ENCODE measurements around the gene C6orf118.

The C6orf118 gene

DNA sequence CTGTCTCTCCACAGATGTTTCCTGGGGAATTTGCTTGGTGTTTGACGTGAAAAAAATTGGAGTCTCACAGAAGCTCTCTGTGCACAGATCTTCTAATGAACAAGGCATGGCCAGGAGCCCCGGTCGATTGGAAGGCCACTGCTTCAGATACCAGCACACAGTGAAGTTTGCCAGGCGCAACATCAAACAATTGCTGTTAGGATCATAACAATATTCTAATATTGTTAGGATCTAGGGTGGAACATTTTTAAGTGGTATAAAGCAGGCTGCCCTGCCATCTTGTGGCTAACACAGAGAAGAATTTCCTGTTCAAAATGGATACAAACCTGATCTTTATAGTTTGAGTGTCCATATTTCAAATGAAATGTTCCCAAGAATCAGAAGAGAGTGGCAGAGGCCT lies 64.1 kb downstream of the C6orf118 start:
- no peak for DNase-seq (ENCODE audit: extremely low read depth in 1 of 2, low read depth in 1 of 2)

DNA sequence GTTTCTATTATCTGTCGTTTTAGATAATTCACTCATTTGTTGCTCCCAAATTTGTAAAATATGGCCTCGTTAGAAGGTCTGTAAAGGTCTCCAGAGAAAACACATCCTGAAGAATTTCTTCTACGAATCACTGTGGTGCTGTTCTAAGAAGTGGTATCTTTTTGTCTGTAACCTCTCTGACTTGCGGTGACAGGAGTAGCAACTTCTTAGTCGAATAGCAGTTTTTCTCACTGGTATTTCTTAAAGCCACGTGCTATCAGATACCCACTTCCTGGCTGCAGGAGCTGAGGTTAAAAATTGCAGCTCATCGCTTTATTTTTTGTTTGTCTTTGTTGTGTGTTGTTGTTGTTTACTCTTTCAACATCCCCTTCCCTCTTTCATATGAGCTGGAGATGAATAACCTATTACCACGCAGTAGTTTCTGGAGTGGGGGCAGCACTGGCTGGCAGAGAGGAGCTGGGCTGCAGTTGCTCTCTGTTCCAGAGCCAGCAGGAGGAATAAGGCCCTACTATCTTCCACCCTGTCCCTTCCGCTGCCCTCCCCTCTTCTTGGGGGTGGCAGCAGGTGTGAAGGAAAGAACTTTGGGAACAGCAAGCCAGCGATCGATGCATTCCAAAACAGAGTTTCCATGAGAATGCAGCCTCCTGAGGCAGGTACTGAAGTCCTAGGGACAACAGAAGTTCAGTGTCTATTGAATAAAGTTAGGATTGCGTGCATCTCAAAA lies 64.7 kb downstream of the C6orf118 start:
- DNase-seq (ENCODE audit: extremely low read depth in 1 of 2, low read depth in 1 of 2), result no peak

DNA sequence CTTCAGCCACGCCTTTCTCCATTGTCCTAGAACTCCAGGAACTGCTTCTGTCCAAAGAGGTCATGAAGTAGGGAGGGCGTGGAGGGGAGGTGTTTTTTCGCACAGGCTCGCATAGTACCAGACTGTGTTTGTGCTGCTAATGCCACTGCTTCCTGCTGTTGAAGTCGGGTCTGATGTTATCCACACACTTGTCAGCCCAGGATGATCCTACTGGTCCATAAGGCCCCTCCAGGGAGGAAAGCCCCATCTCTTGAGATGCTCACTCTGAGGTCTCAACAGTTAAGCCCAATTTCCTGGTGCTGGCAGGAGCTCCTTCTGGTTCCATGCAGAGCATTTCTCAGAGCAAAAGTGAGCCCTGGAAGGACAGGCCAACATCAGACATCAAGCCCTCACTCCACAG lies 65.6 kb downstream of the C6orf118 start:
- DNase-seq (ENCODE audit: extremely low read depth in 1 of 2, low read depth in 1 of 2), result no peak

DNA sequence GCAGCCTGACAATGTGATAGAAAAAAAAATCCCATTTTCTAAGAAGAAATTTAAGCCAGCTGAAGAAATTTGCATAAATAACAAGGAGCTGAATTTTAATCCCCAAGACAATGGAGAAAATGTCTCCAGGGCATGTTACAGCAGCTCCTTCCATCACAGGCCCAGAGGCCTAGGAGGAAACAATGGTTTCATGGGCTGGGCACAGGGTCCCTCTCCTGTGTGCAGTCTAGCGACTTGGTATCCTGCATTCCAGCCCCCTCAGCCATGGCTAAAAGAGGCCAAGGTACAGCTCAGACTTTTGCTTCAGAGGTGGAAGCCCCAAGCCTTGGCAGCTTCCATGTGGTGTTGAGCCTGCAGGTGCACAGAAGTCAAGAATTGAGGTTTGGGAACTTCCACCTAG lies 73.1 kb downstream of the C6orf118 start:
- DNase-seq (ENCODE audit: extremely low read depth in 1 of 2, low read depth in 1 of 2), result no peak

DNA sequence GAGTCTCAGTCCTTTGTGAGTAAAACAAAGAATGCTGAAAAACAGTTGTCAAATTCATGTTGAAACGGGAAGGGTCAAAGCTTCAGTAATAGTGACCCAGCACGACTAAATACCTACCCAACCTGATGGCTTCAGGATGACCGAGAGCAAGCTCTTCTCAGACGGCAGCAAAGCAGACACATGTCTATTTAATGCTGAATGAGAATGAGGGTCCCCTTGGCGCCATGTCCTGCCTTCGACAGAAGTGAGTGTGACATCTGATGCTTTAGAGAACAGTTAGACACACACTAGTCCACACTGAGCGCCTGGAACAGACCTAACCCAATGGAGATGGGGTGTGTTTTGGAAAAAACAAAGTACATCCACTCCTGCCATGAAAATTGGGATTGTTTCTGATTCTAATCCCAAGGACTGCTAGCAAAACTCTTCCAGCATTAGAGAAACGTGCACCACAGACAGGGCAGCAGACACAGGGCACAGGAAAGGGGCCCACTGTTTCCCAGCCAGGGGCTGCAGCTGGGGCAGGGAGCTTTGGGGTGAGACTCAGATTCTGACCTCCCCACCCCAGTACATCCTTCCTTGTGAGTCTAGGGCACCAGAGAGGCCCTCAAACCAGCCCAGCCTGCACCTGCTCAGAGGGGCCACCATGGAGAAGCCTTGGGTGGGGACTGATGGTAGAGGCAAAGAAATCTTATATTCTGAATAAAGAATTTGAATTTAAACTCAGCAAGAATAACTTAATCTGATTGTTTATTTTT lies 76.5 kb downstream of the C6orf118 start:
- no peak for DNase-seq (ENCODE audit: extremely low read depth in 1 of 2, low read depth in 1 of 2)

DNA sequence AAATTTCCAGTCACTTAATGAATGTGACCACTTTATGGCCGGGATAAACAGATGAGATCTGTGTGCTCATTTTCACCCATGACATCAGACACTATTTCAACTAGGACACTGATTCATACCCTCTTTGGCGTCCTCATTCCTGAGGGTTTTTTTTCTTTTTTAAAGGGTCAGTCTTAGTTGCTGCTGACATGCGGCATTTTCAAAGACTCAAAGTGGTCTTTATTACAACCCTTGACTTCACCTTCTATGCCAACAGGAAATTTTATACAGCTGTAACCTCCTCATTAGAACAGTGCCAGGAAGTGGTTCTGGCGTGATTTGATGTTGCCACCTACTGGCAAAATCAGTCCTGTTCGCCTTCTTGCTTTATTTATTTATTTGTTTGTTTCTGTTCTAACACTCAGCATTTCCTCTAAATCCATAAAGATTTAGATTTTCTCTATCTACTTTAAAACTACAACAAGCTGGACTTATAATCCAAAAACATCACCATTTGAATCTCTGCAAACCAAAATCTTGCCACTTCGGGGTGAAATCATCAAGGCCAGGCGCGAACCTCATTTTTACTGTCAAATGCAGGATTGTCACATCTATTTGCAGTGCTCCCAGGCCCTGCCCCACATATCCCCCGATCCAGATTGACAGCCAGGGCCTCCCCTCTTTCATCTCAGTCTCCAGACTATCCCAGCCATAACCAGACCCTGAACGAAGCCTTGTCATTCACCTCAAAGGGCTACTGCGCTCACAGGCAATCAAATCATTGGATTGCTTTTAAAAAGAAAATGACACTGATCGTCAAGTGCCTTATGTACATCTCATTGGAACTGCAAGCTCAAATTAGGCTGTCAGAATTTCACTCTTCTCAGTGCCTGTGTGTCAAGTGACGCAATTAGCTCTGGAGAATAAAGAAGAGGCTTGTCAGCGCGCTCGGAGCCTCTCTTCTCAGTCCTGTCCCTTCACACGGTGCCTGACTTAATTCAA lies 77.5 kb downstream of the C6orf118 start:
- DNase-seq (ENCODE audit: extremely low read depth in 1 of 2, low read depth in 1 of 2), result no peak

DNA sequence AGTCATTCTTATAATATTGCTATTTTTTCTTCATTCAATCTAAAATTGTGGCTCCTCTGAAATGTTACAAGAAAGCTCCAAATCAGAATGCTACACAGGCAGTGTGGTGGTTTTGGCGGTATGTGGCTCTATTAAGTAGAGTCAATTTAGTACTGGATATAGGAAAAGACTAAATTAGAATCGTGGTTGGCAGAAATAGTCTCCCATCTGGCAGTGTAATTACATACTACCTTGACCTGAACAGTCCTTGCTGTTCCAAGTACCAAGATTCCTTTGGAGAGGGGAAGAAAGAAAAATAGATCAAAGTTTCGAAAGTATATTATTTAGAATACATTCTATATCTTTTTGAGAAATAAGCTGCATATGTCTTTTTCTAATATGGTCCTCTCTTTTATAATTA lies 78.2 kb downstream of the C6orf118 start:
- DNase-seq (ENCODE audit: extremely low read depth in 1 of 2, low read depth in 1 of 2), result no peak

Measured in stimulated activated CD8-positive, alpha-beta memory T cell treated with anti-CD3 and anti-CD28 coated beads, Interleukin-7, amount 100 ng/mL, for 48 hours (primary cell).